Uterus (tissue), 4 donors: Measurements from ENCODE around the gene PCIF1. TPM values are rescaled to one million over a fixed set of nuclear protein-coding genes. Genes with fewer than 3 reads are reported as not detected.
A peak's percentile ranks its signal among the peaks of the same experiment; 100 is the strongest.

Source experiments
- DNase-seq, 2 donors: peaks; one replicate each; pipeline ENCODE4 v3.0.0-alpha.2; 2019 to 2020
- H3K27ac ChIP-seq, 2 donors: fragments of 200-600 bp; sonication (generic); 1 replicate in 1 of 2; 2 replicates in 1 of 2; pipeline ENCODE4 v1.5.1; 2016 to 2018
- H3K27me3 ChIP-seq, 2 donors: fragments of 200-600 bp; sonication (generic); one replicate each; pipeline ENCODE4 v1.5.1; 2018 to 2019; ENCODE audit warnings: control low read depth in 1 of 2
- H3K36me3 ChIP-seq, 2 donors: fragments of 200-600 bp; sonication (generic); one replicate each; pipeline ENCODE4 v1.5.1; 2019; ENCODE audit warnings: control low read depth in 1 of 2
- H3K4me1 ChIP-seq, 2 donors: fragments of 200-600 bp; sonication (generic); one replicate each; pipeline ENCODE4 v1.5.1; 2018 to 2019; ENCODE audit warnings: control low read depth in 1 of 2
- H3K4me3 ChIP-seq, 2 donors: fragments of 200-600 bp; sonication (generic); 1 replicate in 1 of 2; 2 replicates in 1 of 2; pipeline ENCODE4 v1.5.1; 2018 to 2019; ENCODE audit warnings: mild to moderate bottlenecking in 1 of 2
- H3K9me3 ChIP-seq, 2 donors: fragments of 200-600 bp; sonication (generic); one replicate each; pipeline ENCODE4 v1.5.1; 2019; ENCODE audit warnings: control low read depth in 1 of 2
- CTCF ChIP-seq, 4 experiments: fragments of 200-600 bp in 2 of 4; fragments of 450-650 bp in 2 of 4; sonication (generic) in 2 of 4; IDR thresholded peaks; one replicate each; pipeline ENCODE4 v1.5.1; 2016 to 2019; ENCODE audit warnings: antibody characterized with exemption in 4 of 4, mild to moderate bottlenecking in 2 of 4, moderate library complexity in 1 of 4
- POLR2A ChIP-seq, 2 donors: fragments of 450-650 bp; IDR thresholded peaks; one replicate each; pipeline ENCODE4 v1.6.1; 2016; ENCODE audit warnings: antibody characterized with exemption in 2 of 2, mild to moderate bottlenecking in 1 of 2, moderate library complexity in 1 of 2
- intact Hi-C: fragments of 100-400 bp; cut with DNase I; formaldehyde crosslinking; loops from one replicate; pipeline ENCODE4 v1.15.1; 2023; ENCODE audit warnings: low total_unique reads
- total RNA-seq, 4 donors: library from RNA; depleted of rRNA in 3 of 4; stranded (reverse); fragments of >200 nt in 3 of 4; gene quantifications; one replicate each; pipeline versions ENCODE4 v1.1.0 to v1.2.4, GENCODE V29; 2014 to 2023
- donor health status: DM: yes; HTN: yes; CAD: no.

Gene PCIF1
- total RNA-seq, 4 donors from 2014 or later: 11.0 to 71.0 (median 40.0) TPM

DNA sequence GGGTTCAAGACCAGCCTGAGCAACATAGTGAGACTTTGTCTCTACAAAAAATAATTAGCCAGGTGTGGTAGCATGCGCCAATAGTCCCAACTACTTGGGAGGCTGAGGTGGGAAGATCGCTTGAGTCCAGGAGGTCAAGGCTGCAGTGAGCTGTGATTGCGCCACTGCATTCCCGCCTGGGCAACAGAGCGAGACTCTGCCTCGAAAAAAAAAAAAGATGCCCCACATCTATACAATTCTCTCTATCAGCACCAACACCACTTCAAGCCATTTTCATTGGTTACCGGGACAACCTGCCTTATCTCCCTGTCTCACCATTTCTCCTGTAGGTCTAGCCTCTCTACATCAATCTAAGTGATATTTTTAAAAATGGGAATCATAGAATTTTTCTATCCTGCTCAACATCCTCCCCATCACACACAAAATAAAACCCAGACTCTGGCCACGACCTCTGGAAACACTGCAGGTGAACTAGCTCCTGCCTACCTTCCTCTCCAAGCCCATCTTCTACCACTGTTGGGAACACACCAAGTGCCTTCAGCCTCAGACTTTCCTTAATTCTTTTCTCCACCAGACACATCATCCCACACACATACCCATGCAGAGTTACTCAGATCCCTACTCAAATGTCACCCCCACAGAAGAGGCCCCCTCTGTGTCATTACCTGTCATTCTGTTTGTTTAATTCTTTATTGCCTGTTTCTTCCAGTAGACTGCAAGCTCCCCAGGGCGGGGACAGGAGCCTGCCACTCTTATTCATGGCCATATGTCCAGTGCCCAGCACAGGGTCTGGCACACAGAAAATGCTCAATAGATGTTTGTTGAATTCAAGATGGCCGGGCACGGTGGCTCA, 12.9 kb upstream of the PCIF1 start:
- peaks cover 0 to 17% of the 10 kb centered on the region in 2 donors for H3K4me1 ChIP-seq
- intact Hi-C loops: no loop called here

GRCh38 chr20:45924391-45925261, 9.9 kb upstream of the PCIF1 start:
- Histone ChIP-seq H3K4me3 (peak overlapping the region in 1 of 2 donors; percentile 4), H3K27ac (peak overlapping the region; percentile 78 to 94), H3K27me3 (no peaks in the 10 kb centered on the region), H3K9me3 (no peaks in the 10 kb centered on the region), H3K4me1 (peaks cover 0 to 10% of the 10 kb centered on the region in 2 donors), H3K36me3 (no peaks in the 10 kb centered on the region)
- TF ChIP-seq POLR2A (IDR thresholded peaks at IDR 0.05): no peak
- TF ChIP-seq CTCF (IDR thresholded peaks at IDR 0.05): no peak
- intact Hi-C loops: no loop called here
- peak; percentile 62 to 77 for DNase-seq

More for the DNA sequence above, 12.9 kb upstream of the PCIF1 start:
- DNase-seq: no peak
- Histone ChIP-seq H3K9me3 (no peaks in the 10 kb centered on the region), H3K4me3 (no peak overlapping the region), H3K27me3 (no peaks in the 10 kb centered on the region), H3K36me3 (no peaks in the 10 kb centered on the region), H3K27ac (peak overlapping the region; percentile 76 to 82)
- TF ChIP-seq POLR2A (IDR thresholded peaks at IDR 0.05) (no peak), CTCF (IDR thresholded peaks at IDR 0.05) (no peak)

- H3K36me3 ChIP-seq: no peaks in the 10 kb centered on the region
- intact Hi-C loops: no loop called here
- no peaks in the 10 kb centered on the region for H3K27me3 ChIP-seq
- peaks cover 0 to 6% of the 10 kb centered on the region in 2 donors for H3K4me1 ChIP-seq
- peak overlapping the region; percentile 78 to 94 for H3K27ac ChIP-seq
- no peak for TF ChIP-seq POLR2A (IDR thresholded peaks at IDR 0.05)
- no peak for TF ChIP-seq CTCF (IDR thresholded peaks at IDR 0.05)
- no peak for DNase-seq
- no peaks in the 10 kb centered on the region for H3K9me3 ChIP-seq
- no peak overlapping the region for H3K4me3 ChIP-seq
Observed at GRCh38 chr20:45925821-45926506, 8.5 kb upstream of the PCIF1 start.

DNA sequence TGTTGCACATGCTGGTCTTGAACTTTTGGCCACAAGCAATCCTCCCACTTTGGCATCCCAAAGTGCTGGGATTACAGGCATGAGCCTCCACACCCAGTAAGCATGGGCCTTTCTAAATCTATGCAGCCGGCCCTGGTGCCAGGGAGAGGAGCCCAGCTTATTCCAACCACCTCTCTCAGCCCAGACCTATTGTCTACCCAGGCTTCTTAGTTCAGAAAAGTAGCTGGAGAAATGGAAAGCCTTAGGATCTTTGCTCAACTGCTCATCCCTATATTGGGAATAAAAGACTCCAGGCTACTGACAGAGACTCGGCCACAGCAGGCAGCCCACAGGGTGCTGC, 7.8 kb upstream of the PCIF1 start:
- H3K27me3 ChIP-seq: no peaks in the 10 kb centered on the region
- H3K9me3 ChIP-seq: no peaks in the 10 kb centered on the region
- no peak overlapping the region for H3K4me3 ChIP-seq
- DNase-seq: no peak
- TF ChIP-seq POLR2A (IDR thresholded peaks at IDR 0.05) (no peak), CTCF (IDR thresholded peaks at IDR 0.05) (no peak)
- peaks cover 0 to 6% of the 10 kb centered on the region in 2 donors for H3K4me1 ChIP-seq
- intact Hi-C loops: no loop called here
- no peak overlapping the region for H3K27ac ChIP-seq
- no peaks in the 10 kb centered on the region for H3K36me3 ChIP-seq
